Suprapubic skin (tissue), 3 donors: ENCODE results near the gene CCDC70.

Source experiments
- POLR2AphosphoS5 ChIP-seq, 3 donors: sonication (generic); formaldehyde crosslinking; IDR thresholded peaks; one replicate each; pipeline ENCODE4 v1.6.1; 2017; ENCODE audit warnings: antibody characterized with exemption in 3 of 3
- TF ChIP-seq, protein P1 (sequence below), 2 donors: fragments of 200-600 bp in 1 of 2; fragments of 450-650 bp in 1 of 2; sonication (generic) in 1 of 2; IDR thresholded peaks; one replicate each; pipeline ENCODE4 v1.5.1; 2016 to 2019; ENCODE audit warnings: antibody characterized with exemption in 2 of 2, mild to moderate bottlenecking in 1 of 2, moderate library complexity in 1 of 2

DNA sequence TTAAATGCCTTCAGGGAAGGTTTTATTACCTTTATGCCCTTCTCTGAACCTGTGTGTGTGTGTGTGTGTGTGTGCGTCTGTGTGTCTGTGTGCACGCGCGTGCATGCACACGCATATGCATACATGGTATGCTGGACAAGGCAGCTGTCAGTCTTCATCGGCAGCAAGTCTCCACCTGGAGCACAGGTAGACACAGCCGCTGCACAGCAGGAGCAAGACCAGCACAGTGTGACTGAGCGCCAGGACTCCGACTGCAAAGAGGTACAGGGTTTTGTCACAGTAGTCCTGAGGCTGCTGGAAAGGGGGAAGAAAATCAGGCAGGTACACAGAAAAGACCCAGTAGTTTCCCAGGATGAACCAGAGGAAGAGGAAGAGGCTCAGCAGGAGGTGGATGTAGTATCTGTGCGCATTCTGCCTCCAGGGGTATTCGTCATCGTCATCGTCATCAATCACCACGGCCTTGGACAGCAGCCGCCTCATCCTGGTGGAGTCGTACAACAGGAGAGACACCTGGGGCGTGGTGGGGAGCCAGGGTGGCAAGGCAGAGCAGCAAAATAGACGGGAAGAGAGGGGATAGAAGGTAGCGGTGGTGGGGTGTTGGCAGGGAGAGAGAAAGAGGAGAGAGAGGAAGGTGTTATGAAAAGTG lies 45.0 kb upstream of the CCDC70 start:
- TF ChIP-seq POLR2AphosphoS5 (IDR thresholded peaks at IDR 0.05) = no peak
- TF ChIP-seq, protein P1, sequence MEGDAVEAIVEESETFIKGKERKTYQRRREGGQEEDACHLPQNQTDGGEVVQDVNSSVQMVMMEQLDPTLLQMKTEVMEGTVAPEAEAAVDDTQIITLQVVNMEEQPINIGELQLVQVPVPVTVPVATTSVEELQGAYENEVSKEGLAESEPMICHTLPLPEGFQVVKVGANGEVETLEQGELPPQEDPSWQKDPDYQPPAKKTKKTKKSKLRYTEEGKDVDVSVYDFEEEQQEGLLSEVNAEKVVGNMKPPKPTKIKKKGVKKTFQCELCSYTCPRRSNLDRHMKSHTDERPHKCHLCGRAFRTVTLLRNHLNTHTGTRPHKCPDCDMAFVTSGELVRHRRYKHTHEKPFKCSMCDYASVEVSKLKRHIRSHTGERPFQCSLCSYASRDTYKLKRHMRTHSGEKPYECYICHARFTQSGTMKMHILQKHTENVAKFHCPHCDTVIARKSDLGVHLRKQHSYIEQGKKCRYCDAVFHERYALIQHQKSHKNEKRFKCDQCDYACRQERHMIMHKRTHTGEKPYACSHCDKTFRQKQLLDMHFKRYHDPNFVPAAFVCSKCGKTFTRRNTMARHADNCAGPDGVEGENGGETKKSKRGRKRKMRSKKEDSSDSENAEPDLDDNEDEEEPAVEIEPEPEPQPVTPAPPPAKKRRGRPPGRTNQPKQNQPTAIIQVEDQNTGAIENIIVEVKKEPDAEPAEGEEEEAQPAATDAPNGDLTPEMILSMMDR (IDR thresholded peaks at IDR 0.05) = no peak
